Neural cell (in vitro differentiated cells): ENCODE data around the gene EIF4G3. TPM values are rescaled to one million over a fixed set of nuclear protein-coding genes. Genes with fewer than 3 reads are reported as not detected.

Source experiments
- H2AFZ ChIP-seq: fragments of 200-600, 300-800 bp; sonication (generic), shearing (Covaris generic); 2 replicates; pipeline ENCODE4 v1.6.0; 2014; ENCODE audit warnings: low read depth, mild to moderate bottlenecking, antibody characterized with exemption, low read length, moderate library complexity
- H3F3A ChIP-seq: fragments of 200-600 bp; shearing (Covaris generic); 2 replicates; pipeline ENCODE4 v1.6.1; 2016; ENCODE audit warnings: mild to moderate bottlenecking, moderate library complexity, mixed read lengths, antibody characterized with exemption, low read length; ENCODE audit not compliant: insufficient read depth, poor library complexity, severe bottlenecking
- H3K27ac ChIP-seq: fragments of 200-600, 300-800 bp; sonication (generic), shearing (Covaris generic); 2 replicates; pipeline ENCODE4 v1.5.1; 2014; ENCODE audit warnings: mild to moderate bottlenecking, low read length, moderate library complexity
- H3K27me3 ChIP-seq: fragments of 300-800, 200-600 bp; sonication (generic), shearing (Covaris generic); 2 replicates; pipeline ENCODE4 v1.6.0; 2014; ENCODE audit warnings: mild to moderate bottlenecking, low read depth, low read length, moderate library complexity; ENCODE audit not compliant: insufficient read depth
- H3K36me3 ChIP-seq: fragments of 300-800, 200-600 bp; sonication (generic), shearing (Covaris generic); 2 replicates; pipeline ENCODE4 v1.5.1; 2014; ENCODE audit warnings: mild to moderate bottlenecking, antibody characterized with exemption, low read length, moderate library complexity; ENCODE audit not compliant: insufficient read depth
- H3K4me2 ChIP-seq: fragments of 300-800, 200-600 bp; sonication (generic), shearing (Covaris generic); 2 replicates; pipeline ENCODE4 v1.6.0; 2014; ENCODE audit warnings: mild to moderate bottlenecking, low read length
- H3K4me3 ChIP-seq: fragments of 300-800, 200-600 bp; sonication (generic), shearing (Covaris generic); 2 replicates; pipeline ENCODE4 v1.5.1; 2014; ENCODE audit warnings: mild to moderate bottlenecking, low read length, moderate library complexity
- H3K79me2 ChIP-seq: fragments of 200-600 bp; shearing (Covaris generic); replicated peaks from 2 replicates; pipeline ENCODE4 v1.6.0; 2014; ENCODE audit warnings: mild to moderate bottlenecking, low read length, moderate library complexity; ENCODE audit not compliant: insufficient read depth
- H3K9ac ChIP-seq: fragments of 300-800, 200-600 bp; sonication (generic), shearing (Covaris generic); 2 replicates; pipeline ENCODE4 v1.6.1; 2016; ENCODE audit warnings: mild to moderate bottlenecking, low read length, mixed read lengths
- H3K9me2 ChIP-seq: fragments of 200-600 bp; shearing (Covaris generic); 2 replicates; pipeline ENCODE4 v1.6.1; 2016; ENCODE audit warnings: mild to moderate bottlenecking, low read length, mixed read lengths; ENCODE audit not compliant: insufficient read depth
- H3K9me3 ChIP-seq: fragments of 200-600, 300-800 bp; sonication (generic), shearing (Covaris generic); 2 replicates; pipeline ENCODE4 v1.6.1; 2016; ENCODE audit warnings: mild to moderate bottlenecking, mixed run types, low read length, moderate library complexity, mixed read lengths
- H4K20me1 ChIP-seq: fragments of 200-600 bp; shearing (Covaris generic); 2 replicates; pipeline ENCODE4 v1.6.1; 2016; ENCODE audit warnings: mild to moderate bottlenecking, mixed run types; ENCODE audit not compliant: insufficient read depth
- CTCF ChIP-seq: fragments of 450-650 bp; IDR thresholded peaks from 2 replicates; pipeline ENCODE4 v1.5.1; 2014; ENCODE audit warnings: antibody characterized with exemption, mild to moderate bottlenecking, moderate library complexity; ENCODE audit not compliant: poor library complexity, severe bottlenecking
- EP300 ChIP-seq: fragments of 450-650 bp; conservative IDR thresholded peaks from 2 replicates; pipeline ENCODE4 v1.6.1; 2014; ENCODE audit warnings: antibody characterized with exemption, mild to moderate bottlenecking, moderate library complexity; ENCODE audit not compliant: poor library complexity, severe bottlenecking
- EZH2 ChIP-seq: fragments of 200-600, 300-800 bp; shearing (Covaris generic), sonication (generic); IDR thresholded peaks from 2 replicates; pipeline ENCODE4 v1.6.1; 2014; ENCODE audit warnings: antibody characterized with exemption, low read length, borderline replicate concordance, mild to moderate bottlenecking; ENCODE audit not compliant: insufficient read depth, poor library complexity, severe bottlenecking
- MXI1 ChIP-seq: fragments of 450-650 bp; conservative IDR thresholded peaks from 2 replicates; pipeline ENCODE4 v1.6.1; 2014; ENCODE audit warnings: antibody characterized with exemption, mild to moderate bottlenecking; ENCODE audit not compliant: poor library complexity, severe bottlenecking
- POLR2AphosphoS5 ChIP-seq: IDR thresholded peaks from 2 replicates; pipeline ENCODE4 v1.6.1; 2012
- RAD21 ChIP-seq: fragments of 450-650 bp; conservative IDR thresholded peaks from 2 replicates; pipeline ENCODE4 v1.6.1; 2014; ENCODE audit warnings: antibody characterized with exemption, mild to moderate bottlenecking, moderate library complexity
- REST ChIP-seq: IDR thresholded peaks from 2 replicates; pipeline ENCODE4 v1.6.1; 2012; ENCODE audit warnings: borderline replicate concordance
- SMC3 ChIP-seq: fragments of 450-650 bp; conservative IDR thresholded peaks from 2 replicates; pipeline ENCODE4 v1.6.1; 2014; ENCODE audit warnings: antibody characterized with exemption, mild to moderate bottlenecking, moderate library complexity; ENCODE audit not compliant: poor library complexity
- TAF1 ChIP-seq: IDR thresholded peaks from 2 replicates; pipeline ENCODE4 v1.6.1; 2012; ENCODE audit warnings: low read depth
- polyA plus RNA-seq: library from polyadenylated mRNA; depleted of rRNA; stranded (reverse); fragments of >200 nt; gene quantifications from 2 replicates; pipeline ENCODE4 v1.2.3, GENCODE V29; 2014

EIF4G3 gene
- polyA plus RNA-seq, 1 donor from 2014 or later, result 56.9 TPM

GRCh38 chr1:20932437-20932977, 244.2 kb downstream of the EIF4G3 start:
- no peaks in the 10 kb centered on the region for H3K36me3 ChIP-seq
- TF ChIP-seq EP300, result no peak
- no peak for TF ChIP-seq POLR2AphosphoS5
- no peak for TF ChIP-seq REST
- TF ChIP-seq MXI1, result no peak
- TF ChIP-seq CTCF, result no peak
- TF ChIP-seq RAD21, result no peak
- TF ChIP-seq TAF1, result no peak
- TF ChIP-seq SMC3, result no peak
- TF ChIP-seq EZH2, result no peak
- no peaks in the 10 kb centered on the region for H3K27me3 ChIP-seq
- H3K4me3 ChIP-seq, result no peak overlapping the region
- no peak overlapping the region for H2AFZ ChIP-seq
- no peak overlapping the region for H3K9ac ChIP-seq
- no peaks in the 10 kb centered on the region for H3F3A ChIP-seq
- no peaks in the 10 kb centered on the region for H3K9me3 ChIP-seq
- H3K27ac ChIP-seq, result no peak overlapping the region
- no peaks in the 10 kb centered on the region for H3K79me2 ChIP-seq
- no peaks in the 10 kb centered on the region for H4K20me1 ChIP-seq
- no peak overlapping the region for H3K4me2 ChIP-seq
- no peaks in the 10 kb centered on the region for H3K9me2 ChIP-seq

GRCh38 chr1:20931930-20932436, 244.7 kb downstream of the EIF4G3 start:
- Histone ChIP-seq H3K36me3 (no peaks in the 10 kb centered on the region), H3K9ac (no peak overlapping the region), H3K27me3 (no peaks in the 10 kb centered on the region), H3K4me2 (no peak overlapping the region), H3K79me2 (no peaks in the 10 kb centered on the region), H3K4me3 (no peak overlapping the region), H3K9me2 (no peaks in the 10 kb centered on the region), H4K20me1 (no peaks in the 10 kb centered on the region), H3K9me3 (no peaks in the 10 kb centered on the region), H3K27ac (no peak overlapping the region), H2AFZ (no peak overlapping the region), H3F3A (no peaks in the 10 kb centered on the region)
- TF ChIP-seq EZH2 (no peak), RAD21 (no peak), MXI1 (no peak), EP300 (no peak), CTCF (no peak), TAF1 (no peak), REST (no peak), SMC3 (no peak), POLR2AphosphoS5 (no peak)
